Activated T-cell treated with anti-CD3 and anti-CD28 coated beads for 24 hours (primary cell): ENCODE data around the gene NCAM1.

Experiments used
- DNase-seq: peaks from one replicate; pipeline ENCODE4 v3.0.0-alpha.2; 2020; ENCODE audit warnings: low read depth

Gene NCAM1

GRCh38 chr11:113173126-113173525 lies 211.9 kb downstream of the NCAM1 start:
- DNase-seq, result no peak

GRCh38 chr11:113174882-113175281 lies 213.7 kb downstream of the NCAM1 start:
- no peak for DNase-seq

DNA sequence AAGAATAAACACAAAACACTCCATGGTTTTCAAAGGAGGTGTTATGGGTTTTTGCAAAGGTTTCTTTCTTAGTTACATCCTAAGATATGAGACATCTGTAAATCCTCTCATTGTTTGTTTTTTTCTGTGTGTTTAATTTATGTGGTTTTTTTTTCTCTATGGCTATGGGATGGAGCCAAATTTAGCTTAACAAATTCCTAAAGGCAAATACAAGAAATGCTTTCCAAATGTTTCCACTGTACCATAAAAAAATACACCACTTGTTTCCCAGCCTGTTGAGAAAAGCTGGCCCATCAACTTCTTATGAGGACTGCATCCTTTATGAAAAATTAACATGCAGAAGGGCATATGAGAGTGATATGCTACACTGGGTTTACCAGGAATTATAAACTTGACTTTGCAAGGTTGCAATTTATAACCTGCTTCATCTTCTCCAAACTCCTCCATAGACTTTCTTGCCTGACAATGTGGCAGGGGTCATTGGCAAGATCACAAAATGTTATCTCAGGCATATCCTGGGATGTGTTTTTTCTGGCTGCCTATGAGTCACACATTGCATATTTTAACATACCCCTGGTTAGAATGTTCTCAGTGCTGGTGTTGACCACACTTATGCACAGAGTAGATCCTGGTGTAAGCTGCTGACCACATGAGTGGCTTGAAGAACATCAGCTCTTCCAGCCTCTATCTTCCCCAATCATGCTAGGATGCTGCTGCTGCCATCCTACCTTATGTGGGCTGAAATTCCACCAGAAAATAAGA lies 215.6 kb downstream of the NCAM1 start:
- no peak for DNase-seq

GRCh38 chr11:113177671-113178070 lies 216.5 kb downstream of the NCAM1 start:
- no peak for DNase-seq

DNA sequence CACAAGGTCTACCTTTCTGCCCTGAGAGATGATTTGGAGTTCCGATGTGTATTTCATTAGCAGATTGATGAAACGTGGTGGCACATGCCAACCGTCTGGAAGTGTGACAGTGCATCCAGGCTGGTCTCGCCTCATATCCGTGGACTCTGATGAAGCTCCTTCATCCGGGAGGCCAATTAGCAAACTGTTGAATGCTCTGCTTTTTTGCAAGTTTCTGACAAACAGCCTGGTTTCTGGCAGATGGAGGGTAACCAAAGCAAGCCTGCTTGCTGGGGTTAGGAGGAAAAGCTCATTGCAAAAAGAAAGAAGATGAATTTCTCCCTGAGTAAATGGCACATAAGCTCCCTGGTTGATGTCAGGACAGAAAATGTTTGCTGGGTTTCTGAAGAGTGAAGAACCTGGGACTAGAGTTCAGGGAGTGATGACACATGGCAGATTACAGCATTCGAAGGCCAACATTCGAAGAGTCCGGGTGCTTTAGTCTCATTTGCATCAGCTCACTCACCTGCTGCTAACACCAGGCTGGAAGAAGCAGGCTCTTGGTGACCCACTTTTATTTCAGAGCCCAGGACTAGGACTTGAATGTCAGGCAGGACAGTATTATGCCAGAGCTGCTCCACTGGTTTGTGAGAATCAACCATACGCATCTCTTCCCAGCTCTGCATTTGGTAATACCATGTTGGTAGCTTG lies 217.3 kb downstream of the NCAM1 start:
- DNase-seq, result no peak

DNA sequence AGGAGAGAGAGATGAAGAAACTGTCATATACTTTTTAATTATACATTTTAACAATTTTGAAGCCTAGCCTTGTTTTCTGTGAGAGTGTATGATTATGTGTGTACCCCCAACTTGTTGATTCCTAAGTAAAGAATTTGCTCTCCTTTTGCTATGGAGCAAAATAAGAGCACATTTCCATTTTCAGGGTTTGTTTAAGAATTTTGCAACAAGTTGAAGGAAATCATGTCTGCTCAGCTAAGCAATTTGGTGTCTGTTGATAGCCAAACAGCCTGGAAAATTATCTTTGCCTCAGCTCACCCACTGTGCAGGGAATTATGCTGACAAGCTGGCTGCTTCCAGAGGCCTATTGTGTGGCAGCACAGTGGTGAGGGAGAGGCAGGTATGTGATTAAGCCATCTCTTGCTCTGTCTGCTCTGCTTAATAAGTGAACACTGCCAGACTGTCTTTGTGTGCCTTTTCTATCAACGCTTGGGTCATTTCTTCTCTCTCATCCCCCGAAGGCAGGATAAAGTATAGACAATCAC lies 218.0 kb downstream of the NCAM1 start:
- no peak for DNase-seq

DNA sequence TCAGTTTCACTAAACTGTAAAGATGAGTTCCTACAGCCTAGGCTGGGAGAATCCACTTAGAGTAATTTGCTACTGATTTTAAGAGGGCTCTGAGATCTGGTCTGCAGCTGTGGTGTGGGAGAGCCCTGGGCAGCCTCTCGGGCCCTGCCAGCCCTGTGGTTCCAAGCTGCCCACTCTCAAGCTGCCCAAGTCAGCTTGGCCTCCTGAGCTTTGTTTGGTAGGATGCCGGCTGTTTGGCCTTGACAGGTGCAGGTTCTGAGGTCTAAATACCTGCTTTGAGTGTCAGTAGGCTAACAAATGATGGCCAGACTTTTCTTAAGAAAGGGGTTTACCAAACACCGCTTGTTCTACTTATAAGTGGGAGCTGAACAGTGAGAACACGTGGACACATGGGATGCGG lies 219.9 kb downstream of the NCAM1 start:
- DNase-seq, result no peak

DNA sequence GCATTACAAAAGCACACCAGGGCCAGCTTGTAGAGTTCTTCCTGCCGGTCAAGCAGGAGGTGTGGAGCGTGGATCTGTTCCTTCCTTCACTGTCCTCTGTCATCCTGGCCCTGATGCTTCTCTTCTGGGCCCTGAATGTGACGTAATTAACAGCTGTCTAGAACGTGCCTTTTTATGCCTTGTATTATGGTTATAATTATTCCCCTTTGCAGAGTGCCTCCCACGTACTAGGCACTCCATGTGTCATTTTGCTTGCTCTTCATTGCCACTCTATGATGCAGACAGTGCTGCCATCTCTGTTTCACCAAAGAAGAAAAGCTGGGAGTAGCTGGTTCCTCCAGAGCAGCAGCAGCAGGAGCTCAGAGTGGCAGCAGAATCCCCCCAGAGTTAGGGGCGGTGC lies 221.1 kb downstream of the NCAM1 start:
- DNase-seq, result no peak

- no peak for DNase-seq
Observed at GRCh38 chr11:113184498-113184897, 223.3 kb downstream of the NCAM1 start.

DNA sequence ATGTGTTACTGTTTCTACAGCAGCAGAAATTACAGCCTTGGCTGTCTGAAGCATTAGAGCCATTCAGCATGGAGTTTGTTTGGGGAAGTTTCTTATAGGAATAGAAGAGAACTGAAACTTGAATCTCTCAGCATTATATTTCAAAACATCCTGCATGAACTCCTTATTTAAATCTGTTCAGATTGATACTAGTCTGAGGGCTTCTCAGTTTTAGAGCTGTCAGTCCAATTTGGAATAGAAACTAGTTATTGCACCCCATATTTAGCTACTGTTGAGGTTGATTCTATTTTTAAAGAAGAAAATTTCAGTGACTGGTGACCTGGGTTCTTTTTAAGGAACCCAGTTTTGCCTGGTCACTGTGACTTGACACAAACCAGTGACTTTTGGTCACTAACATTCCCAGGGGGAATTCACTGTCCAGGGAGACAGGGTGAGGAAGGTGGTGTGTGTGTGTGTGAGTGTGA lies 227.2 kb downstream of the NCAM1 start:
- no peak for DNase-seq

- no peak for DNase-seq
Observed at GRCh38 chr11:113189909-113190667, 228.9 kb downstream of the NCAM1 start.

DNA sequence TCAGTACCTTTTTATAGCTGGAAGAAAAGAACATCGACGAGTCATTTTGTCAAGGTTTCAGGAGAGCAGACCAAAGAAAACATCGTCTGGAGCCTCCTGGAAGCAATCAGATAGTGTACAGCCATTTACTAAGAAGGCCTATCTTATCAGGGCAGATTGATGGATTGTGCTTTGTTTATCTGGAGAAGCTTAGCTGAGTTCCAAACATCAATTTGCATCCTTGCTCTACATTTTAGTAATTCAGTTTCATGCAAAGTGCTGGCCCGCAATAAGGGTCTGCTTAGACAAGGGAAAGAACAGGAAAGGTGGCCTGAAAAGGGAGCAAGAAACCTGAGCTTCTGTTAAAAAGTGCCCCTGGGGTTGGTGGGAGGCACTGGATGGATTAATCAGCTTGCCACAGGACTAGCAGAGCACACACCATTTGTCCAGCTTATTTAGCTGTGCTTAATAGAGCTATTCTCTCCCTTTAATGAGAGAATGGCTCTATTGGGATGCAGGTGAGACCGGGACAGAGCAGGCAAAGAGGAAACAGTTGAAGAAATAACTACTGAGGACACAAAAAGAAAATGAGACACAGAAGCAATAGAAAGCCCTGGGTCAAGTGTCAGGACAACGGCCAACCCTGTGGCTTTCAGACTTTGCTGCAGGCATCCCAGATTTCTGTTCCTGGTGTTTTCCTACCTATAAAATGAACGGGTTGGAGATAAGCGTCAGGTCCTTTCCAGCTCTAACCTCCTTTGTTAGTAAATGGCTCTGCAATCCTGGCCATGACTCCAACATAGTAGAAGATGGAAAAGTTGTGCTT lies 231.1 kb downstream of the NCAM1 start:
- DNase-seq, result no peak

DNA sequence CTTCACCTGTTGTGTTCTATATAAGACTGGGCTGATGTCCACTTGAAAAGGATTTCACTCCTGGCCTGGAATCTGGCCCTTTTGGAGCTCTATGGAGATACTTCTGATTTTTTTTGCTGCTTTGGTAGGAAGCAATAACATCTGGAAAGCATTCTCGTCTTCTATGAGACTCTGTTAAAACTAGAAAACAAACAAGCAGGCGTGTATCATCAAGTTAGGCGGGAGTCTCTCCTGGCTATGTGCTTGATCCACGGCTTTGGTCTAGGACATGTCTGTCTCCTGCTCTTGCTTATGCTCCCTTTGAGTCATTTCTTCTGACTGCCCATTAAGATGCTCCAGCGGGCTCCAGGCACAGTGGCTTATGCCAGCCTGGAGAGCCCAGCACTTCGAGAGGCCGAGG lies 231.8 kb downstream of the NCAM1 start:
- no peak for DNase-seq

GRCh38 chr11:113193946-113194345 lies 232.7 kb downstream of the NCAM1 start:
- no peak for DNase-seq

- no peak for DNase-seq
Observed at GRCh38 chr11:113195728-113196127, 234.5 kb downstream of the NCAM1 start.

DNA sequence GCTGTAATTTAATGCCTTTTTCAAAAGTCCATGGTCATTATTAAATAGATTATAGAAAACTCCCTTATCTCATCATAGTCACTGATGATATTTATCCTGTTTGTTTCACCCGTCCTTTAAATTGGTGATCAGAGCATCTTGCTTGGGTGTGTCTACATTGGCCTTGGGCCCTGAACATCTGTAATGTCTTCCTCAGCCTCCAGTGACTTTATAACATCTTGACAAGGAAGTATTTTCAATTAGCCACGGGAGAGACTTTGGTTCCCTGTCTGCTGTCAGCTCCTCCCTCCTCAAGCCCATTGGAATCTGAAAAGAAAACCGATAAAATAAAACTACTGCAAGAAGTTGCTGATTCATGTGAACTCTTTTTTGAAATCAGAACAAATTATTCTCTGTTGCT lies 236.2 kb downstream of the NCAM1 start:
- no peak for DNase-seq

GRCh38 chr11:113198972-113199661 lies 237.9 kb downstream of the NCAM1 start:
- DNase-seq, result no peak

GRCh38 chr11:113199866-113200265 lies 238.6 kb downstream of the NCAM1 start:
- no peak for DNase-seq

DNA sequence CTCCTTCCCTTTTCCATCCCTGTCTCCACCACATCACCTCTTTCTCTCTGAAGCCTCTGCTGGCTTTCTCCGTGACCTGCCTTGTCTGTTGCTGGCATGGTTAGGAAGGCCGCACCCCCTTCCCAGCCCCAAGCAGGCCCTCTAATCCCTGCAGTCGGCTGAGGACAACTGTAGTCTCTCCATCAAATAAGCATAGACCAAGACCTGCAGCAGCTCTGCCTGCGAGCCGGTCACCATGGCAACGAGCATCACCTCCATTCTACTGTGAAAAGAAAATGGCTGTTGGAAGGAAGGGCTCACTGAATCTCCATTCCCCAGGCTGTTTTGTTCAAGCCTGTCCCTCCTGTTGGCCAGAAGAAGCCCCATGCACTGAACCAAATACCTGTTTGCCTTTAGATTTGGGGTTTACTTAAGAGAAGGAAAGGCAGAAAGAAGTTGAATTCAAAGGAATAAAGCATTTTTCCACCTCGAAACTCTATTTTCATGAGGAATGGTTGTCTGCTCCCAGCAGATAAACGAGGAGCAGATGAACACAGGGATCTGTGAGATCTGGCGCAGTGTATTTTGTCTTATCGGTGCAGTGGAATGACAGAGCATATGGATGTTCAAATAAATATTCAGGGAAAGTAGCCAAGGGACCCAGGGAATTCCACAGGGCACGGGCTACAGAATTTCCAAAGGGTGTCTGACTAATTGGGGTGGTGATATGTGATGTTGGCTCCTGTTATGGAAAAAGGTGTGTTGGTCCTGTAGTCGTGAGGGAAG lies 240.0 kb downstream of the NCAM1 start:
- DNase-seq, result no peak

DNA sequence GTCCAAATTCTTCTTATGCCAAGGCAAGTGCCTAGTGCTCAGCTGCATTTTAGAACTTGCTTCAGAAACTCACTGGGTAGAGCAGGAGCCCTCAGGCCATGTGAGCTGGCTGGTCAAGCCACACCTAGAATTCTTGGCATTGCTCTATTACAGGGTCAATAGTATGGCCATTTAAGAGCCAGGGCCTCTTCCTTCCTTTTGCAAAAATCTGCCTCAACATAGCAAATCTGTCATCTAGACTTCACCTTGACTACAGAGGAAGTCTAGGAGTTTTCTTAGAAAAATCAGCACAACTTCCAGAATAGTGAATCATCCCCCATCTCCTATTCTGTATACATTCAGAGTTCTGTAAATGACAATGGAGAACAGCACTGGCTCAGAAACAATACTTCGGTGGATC lies 241.2 kb downstream of the NCAM1 start:
- DNase-seq, result no peak
